DOHH2 (cell line): ENCODE measurements around the gene ZNF335.

Experiments used
- H3F3A ChIP-seq: fragments of 200-600 bp; sonication (generic), shearing (Covaris generic); 2 replicates; pipeline ENCODE4 v1.6.0; 2016; ENCODE audit warnings: antibody characterized with exemption, mild to moderate bottlenecking; ENCODE audit not compliant: control insufficient read depth, insufficient read depth
- H3K27ac ChIP-seq: fragments of 200-600 bp; sonication (generic); 2 replicates; pipeline ENCODE4 v1.5.1; 2014; ENCODE audit warnings: low read depth, mild to moderate bottlenecking, low read length, moderate library complexity
- H3K27me3 ChIP-seq: fragments of 200-600 bp; sonication (generic); 2 replicates; pipeline ENCODE4 v1.6.1; 2014; ENCODE audit warnings: mild to moderate bottlenecking, low read length, mixed read lengths; ENCODE audit not compliant: control insufficient read depth
- H3K36me3 ChIP-seq: fragments of 200-600 bp; sonication (generic); 2 replicates; pipeline ENCODE4 v1.6.1; 2014; ENCODE audit warnings: mild to moderate bottlenecking, low read length, moderate library complexity, mixed read lengths; ENCODE audit not compliant: control insufficient read depth
- H3K4me1 ChIP-seq: fragments of 200-600 bp; sonication (generic); 2 replicates; pipeline ENCODE4 v1.6.1; 2014; ENCODE audit warnings: mild to moderate bottlenecking, low read length, mixed read lengths; ENCODE audit not compliant: control insufficient read depth
- H3K4me2 ChIP-seq: fragments of 200-600 bp; sonication (generic); 2 replicates; pipeline ENCODE4 v1.6.0; 2014; ENCODE audit warnings: mild to moderate bottlenecking, low read length, moderate library complexity
- H3K4me3 ChIP-seq: fragments of 200-600 bp; sonication (generic); 2 replicates; pipeline ENCODE4 v1.5.1; 2014; ENCODE audit warnings: mild to moderate bottlenecking, low read length, mixed read lengths
- H3K79me2 ChIP-seq: fragments of 200-600 bp; sonication (generic); 2 replicates; pipeline ENCODE4 v1.6.1; 2014; ENCODE audit warnings: mild to moderate bottlenecking, low read length, mixed read lengths; ENCODE audit not compliant: control insufficient read depth
- H3K9me2 ChIP-seq: fragments of 200-600 bp; sonication (generic); replicated peaks from 2 replicates; pipeline ENCODE4 v1.6.1; 2014; ENCODE audit warnings: mild to moderate bottlenecking, low read length, mixed read lengths; ENCODE audit not compliant: control insufficient read depth
- H3K9me3 ChIP-seq: fragments of 200-600 bp; sonication (generic); 2 replicates; pipeline ENCODE4 v1.6.1; 2014; ENCODE audit warnings: antibody characterized with exemption, low read length, mixed read lengths; ENCODE audit not compliant: control insufficient read depth, insufficient read depth
- H4K20me1 ChIP-seq: fragments of 200-600 bp; sonication (generic); 2 replicates; pipeline ENCODE4 v1.6.0; 2014; ENCODE audit warnings: low read depth, mild to moderate bottlenecking, antibody characterized with exemption, low read length, moderate library complexity; ENCODE audit not compliant: control insufficient read depth, insufficient read depth
- CTCF ChIP-seq: fragments of 200-600 bp; sonication (generic); IDR thresholded peaks from one replicate; pipeline ENCODE4 v1.5.1; 2014; ENCODE audit warnings: antibody characterized with exemption, mild to moderate bottlenecking, low read depth, low read length; ENCODE audit not compliant: poor library complexity, severe bottlenecking
- EZH2phosphoT487 ChIP-seq: fragments of 200-600 bp; sonication (generic); IDR thresholded peaks from 2 replicates; pipeline ENCODE4 v1.6.1; 2017; ENCODE audit warnings: borderline replicate concordance, mild to moderate bottlenecking, antibody characterized with exemption, low read length, moderate library complexity, mixed read lengths

Gene ZNF335

GRCh38 chr20:45968081-45968671 is 3.8 kb downstream of the ZNF335 start:
- Histone ChIP-seq H4K20me1 (no peaks in the 10 kb centered on the region), H3K27ac (no peak overlapping the region), H3K36me3 (peaks cover 61% of the 10 kb centered on the region), H3K4me2 (no peak overlapping the region), H3K27me3 (no peaks in the 10 kb centered on the region), H3K9me2 (no peaks in the 10 kb centered on the region), H3K4me1 (peaks cover 20% of the 10 kb centered on the region), H3F3A (peaks cover 10% of the 10 kb centered on the region), H3K9me3 (no peaks in the 10 kb centered on the region), H3K79me2 (peaks cover 26% of the 10 kb centered on the region), H3K4me3 (no peak overlapping the region)
- TF ChIP-seq CTCF: no peak
- no peak for TF ChIP-seq EZH2phosphoT487

- TF ChIP-seq EZH2phosphoT487 (no peak), CTCF (no peak)
- H3F3A ChIP-seq: peaks cover 10% of the 10 kb centered on the region
These were observed 4.4 kb downstream of the ZNF335 start for GRCh38 chr20:45967551-45968080.

GRCh38 chr20:45965169-45966002 is 6.6 kb downstream of the ZNF335 start:
- TF ChIP-seq CTCF (no peak), EZH2phosphoT487 (no peak)
- peaks cover 10% of the 10 kb centered on the region for H3K4me1 ChIP-seq
- H3F3A ChIP-seq: peaks cover 4% of the 10 kb centered on the region
- H3K27me3 ChIP-seq: no peaks in the 10 kb centered on the region
- no peak overlapping the region for H3K4me3 ChIP-seq
- H3K79me2 ChIP-seq: peaks cover 14% of the 10 kb centered on the region
- H3K36me3 ChIP-seq: peaks cover 67% of the 10 kb centered on the region
- H3K9me3 ChIP-seq: no peaks in the 10 kb centered on the region
- H3K4me2 ChIP-seq: no peak overlapping the region
- H4K20me1 ChIP-seq: no peaks in the 10 kb centered on the region
- H3K27ac ChIP-seq: no peak overlapping the region
- no peaks in the 10 kb centered on the region for H3K9me2 ChIP-seq

More at GRCh38 chr20:45967551-45968080, 4.4 kb downstream of the ZNF335 start:
- H3K4me2 ChIP-seq: no peak overlapping the region
- H3K36me3 ChIP-seq: peaks cover 64% of the 10 kb centered on the region
- H3K9me2 ChIP-seq: no peaks in the 10 kb centered on the region
- H3K9me3 ChIP-seq: no peaks in the 10 kb centered on the region
- peaks cover 16% of the 10 kb centered on the region for H3K4me1 ChIP-seq
- no peak overlapping the region for H3K27ac ChIP-seq
- H3K79me2 ChIP-seq: peaks cover 26% of the 10 kb centered on the region
- no peaks in the 10 kb centered on the region for H3K27me3 ChIP-seq
- H4K20me1 ChIP-seq: no peaks in the 10 kb centered on the region
- H3K4me3 ChIP-seq: no peak overlapping the region
